CD4-positive, alpha-beta T cell treated with Interleukin-2 at 100 ng/mL for 4 hours (primary cell): ENCODE data around the gene PABPC3.

Source experiments
- DNase-seq: peaks from one replicate; pipeline ENCODE4 v3.0.0-alpha.2; 2020; ENCODE audit warnings: low spot score

PABPC3 gene

DNA sequence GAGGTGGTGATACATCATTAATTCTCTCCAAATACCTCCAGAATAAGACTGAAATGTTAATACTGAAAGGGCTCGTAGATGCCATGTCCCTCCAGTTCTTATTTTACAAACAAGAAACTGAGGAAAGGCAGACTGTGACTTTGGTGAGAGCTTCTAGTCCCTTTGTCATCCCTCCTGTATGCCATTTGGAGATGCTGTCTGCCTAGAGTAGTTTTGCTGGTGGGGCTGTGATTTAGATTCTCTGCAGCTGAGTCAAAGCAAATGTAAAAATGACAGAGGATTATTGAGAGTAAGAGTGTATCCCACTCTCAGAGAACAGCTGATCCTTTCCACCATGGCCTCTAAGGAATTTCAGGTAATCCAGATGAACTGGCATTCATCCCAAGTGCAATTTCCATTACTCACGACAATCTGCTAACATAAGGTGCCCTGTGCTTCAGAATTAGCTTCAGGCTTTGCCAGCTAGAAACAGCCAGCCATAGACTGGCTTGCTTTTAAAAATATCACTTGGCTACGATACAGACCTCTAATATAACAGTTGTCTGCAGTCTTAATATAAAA, 16.8 kb downstream of the PABPC3 start:
- DNase-seq: no peak

DNA sequence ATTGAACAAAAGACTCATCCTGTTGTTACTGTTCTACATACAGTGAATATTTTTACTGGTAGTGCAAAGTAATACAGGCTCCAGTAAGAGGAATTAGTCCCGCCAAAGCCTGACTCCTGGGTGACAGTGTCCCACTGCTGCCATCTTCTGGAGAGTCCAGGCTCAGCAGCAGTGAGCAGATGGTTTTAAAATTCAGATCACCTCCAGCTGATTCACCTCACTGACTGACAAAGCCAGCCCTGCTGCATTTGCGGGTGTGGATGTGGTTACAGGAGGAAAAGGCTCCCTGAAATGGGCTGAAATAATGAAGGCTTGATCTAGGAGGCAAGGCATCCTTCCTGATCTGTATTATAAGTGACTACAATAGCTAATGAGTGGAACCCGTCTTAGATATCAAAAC, 18.3 kb downstream of the PABPC3 start:
- DNase-seq: peak; percentile 48

DNA sequence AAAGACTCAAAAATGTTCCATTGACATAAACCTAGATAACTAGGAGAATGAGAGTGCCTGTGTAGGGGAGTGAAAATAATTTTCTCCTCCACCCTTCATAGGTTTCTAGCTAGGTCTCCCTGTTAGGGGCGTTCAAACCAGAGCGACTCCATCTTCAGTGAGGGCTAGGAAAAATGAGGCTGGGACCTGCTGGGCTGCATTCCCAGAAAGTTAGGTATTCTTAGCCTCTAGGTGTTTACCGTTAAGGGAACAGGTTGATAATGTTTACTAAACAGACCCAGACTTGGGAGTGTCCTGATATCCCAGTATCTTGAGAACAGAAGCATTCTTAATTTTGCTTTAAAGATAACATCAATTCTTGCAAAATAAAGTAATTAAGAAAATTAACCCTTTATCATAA, 20.1 kb downstream of the PABPC3 start:
- DNase-seq: no peak

DNA sequence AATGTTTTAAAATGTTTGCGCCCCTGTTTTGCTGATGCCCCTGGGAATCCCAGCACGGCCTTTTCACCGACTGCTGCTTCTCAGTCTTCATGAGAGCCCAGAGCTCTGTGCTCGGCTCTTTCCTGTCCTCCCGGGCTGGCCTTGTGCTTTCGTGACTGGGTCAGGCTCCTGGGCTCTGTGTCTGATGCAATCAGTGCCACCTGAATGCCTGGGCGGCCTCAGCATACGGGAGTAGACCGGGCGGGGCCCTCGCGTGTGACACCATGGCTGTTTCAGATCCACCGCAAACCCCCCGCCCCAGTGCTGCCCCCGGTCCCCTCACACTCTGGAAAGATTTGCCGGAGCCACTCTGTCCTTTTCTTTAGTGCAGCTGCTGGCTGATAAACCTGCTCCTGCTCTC, 21.4 kb downstream of the PABPC3 start:
- DNase-seq: no peak

DNA sequence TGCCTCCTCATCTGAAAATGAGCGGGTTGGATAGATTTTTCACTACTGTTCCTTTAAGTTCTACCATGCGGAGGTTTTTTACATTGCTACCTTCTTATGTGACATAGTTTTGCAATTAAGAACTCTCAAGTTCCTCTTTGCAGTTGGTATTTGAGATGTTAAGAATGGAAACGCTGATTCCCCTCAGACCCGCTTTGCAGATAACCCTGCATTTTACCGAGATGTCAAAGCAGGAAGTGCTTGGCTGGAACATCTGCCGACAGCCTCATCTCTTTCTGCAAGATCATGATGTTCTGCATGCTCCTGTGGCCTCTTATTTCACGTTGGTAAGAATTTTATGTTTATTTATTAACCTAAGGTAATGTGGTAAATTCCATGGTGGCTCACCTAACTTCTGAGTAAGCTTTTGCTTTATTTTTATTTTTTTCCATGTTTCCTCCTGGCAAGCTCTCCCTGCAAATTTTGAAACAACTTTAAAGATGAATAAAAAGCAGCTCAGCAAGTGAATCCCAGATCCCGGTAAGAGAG, 22.5 kb downstream of the PABPC3 start:
- DNase-seq: no peak

DNA sequence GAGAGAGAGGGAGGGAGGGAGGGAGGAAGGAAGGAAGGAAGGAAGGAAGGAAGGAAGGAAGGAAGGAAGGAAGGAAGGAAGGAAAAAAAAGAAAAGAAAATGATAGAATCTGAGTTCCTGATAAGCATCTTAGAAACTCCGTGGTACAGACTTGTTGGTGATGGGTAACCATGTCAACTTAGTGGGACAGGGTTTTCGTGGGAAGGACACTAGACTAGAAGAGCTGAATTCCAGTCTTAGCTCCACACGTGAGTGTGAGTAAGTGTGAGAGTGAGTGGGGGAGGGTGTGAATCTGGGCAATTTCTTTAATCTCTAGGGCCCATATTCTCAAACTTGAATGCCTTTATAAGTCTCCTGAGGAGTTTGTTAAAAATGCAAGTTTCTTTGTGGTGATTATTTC, 35.0 kb downstream of the PABPC3 start:
- DNase-seq: no peak

DNA sequence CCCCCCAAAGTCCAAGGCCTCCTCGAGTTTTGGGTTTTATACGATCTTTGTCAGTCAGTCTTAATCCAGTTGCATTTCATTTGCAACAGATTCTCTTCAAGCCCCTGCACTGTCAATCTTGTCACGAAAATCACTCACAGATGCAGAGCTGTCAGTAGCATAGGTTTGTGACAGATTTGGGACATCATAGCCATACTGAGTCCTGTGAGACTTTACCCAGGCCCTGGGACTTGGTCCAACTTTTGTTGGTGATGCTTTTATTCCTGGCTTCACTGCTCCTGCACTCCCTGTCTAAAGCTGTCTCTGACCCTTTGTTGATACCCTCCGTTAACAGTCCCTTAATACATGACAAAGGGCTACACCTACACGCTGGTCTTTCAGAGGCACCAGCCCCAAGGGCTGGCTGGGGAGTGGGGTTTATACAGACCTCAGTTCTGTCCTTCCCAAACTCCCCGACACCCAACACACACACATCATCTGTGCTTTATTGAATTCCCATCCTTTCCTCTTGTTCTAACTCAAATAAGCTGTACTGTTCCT, 36.0 kb downstream of the PABPC3 start:
- DNase-seq: no peak

DNA sequence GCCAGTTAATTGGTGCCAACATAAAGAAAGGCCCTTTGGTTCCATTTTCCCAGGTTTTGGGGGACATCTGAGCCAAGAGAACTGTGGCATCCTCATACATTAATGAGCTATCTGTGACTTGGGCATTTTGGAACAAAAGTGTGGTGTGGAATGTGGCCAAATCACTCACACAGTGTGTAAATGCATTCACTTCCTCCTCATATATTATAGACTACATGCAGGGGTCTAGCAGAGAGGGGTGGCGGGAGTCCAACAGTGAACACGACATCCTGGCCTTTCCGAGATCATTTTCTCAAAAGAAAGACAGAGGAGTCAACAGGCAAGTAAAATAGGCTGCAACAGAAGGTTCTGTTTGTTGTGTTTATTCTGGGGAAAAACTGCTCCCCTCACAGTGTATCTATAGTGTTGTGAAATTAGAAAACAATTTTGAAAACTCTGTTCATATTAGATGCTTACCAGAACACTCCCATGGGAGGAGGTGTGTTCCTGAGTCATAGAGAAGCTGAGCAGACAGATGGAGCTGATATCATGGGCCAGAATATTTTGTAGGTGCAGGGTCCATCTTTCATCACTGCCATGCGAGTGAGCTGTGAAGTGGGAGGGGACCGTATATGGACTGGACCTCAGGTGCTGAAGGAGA, 36.9 kb downstream of the PABPC3 start:
- no peak for DNase-seq

DNA sequence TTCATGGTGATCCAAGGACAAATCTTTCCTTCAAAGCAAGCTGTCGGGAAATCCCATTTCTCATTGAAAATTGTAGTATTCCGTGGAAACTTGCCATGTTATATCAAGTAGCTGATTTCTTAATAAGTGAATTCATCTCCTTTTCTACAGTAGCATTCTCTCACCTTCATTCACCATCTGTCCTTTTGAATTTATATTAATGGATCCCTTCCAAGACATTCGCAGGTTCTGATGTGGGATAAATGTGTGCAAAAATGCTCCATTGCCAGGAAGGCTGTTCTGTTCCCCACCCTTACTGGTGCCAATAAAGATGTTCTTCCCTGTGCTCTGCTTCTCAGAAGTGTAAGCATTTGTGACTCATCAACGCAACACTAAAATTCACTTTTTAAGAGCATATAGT, 40.0 kb downstream of the PABPC3 start:
- DNase-seq: no peak

DNA sequence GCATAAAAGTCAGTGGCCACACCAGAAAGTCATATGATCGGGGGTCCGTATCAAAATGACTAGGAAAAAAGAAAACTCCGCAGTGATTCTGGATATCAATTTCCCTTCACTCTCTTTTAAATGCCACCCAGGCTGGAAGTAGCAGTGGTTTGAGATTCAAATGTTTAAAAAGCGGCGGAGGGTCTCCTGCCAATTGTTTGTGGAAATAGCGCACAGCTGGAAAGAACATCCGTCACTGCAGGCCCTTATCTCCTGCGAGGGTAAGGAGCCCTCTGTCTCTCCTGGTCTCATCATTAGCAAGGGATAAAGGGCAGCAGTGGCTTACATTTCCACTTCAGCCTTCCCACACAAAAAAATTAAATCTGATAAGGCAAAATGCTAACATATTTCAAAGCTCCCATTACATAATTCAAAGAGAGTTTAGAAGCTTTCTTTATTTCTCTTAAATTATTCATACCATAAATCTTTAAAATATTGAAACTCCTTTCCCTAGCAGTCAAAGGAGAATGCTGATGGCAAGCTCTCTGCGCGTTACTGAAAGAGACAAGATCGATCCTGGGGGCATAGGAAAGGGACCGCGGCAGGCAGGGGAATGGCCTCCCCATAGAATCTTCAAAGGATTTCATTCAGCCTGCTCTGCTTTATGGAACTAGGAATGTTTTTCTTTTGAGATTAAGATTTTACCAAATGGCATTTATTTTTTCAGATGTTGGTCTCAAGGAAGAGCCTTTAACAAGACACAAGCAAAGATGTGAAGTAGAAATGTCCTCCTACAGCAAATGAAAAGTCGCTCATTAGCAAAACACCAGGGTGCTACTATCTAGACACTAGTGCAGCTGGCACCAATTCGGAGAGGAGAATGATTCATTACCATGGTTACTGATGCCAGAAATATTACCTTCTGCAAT, 41.2 kb downstream of the PABPC3 start:
- DNase-seq: no peak

DNA sequence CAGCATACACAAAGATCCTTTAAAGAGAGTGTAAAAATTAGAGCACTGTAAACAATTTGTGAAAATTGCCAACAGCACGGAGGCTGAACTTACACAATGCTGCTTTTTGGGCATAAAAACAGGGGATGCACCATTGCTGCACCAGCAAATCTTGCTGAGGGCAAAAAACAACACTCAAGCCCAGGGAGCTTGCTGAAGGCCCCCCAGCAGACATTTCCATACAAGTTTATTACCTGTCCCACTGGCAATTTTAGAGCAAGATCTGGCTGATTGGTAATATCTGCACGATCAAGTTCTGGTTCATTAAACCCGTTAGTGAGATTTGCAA, 41.8 kb downstream of the PABPC3 start:
- DNase-seq: no peak

DNA sequence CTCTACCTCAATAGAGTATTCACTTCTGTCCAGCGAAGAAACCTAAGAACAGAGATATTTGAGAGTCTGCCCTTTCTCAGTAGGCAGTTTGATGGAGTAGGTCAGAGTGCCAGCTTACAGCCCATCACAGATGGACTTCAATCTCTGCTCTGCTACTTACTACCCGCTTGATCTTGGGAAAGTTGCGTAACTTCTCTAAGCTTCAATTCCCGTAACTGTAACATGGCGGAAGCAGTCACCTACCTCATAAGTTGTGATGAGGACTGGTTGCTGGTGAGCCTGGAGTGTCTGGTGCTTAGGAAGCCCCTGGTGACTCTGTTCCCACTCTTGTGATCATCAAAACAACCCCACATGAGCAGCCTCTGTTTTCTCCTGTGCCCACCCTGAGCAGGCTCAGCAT, 45.1 kb downstream of the PABPC3 start:
- DNase-seq: no peak

DNA sequence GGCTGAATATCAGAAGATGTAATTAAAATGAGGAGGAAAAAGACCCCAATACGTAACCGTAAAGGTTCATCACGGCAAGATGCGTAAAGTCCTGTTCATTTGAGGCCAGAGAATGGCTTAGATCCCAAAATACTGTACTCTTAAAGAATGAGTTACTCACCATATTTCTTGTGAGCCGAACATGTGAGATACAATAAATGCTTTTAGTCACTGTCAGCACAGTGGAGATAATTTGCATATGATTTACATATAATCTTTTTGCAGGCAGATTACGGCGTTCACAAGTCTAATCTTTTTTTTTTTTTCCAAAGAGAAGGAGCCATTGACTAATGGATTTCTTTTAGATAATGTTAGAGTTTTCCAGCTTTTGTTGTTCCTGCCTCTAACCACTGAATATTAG, 47.8 kb downstream of the PABPC3 start:
- no peak for DNase-seq

DNA sequence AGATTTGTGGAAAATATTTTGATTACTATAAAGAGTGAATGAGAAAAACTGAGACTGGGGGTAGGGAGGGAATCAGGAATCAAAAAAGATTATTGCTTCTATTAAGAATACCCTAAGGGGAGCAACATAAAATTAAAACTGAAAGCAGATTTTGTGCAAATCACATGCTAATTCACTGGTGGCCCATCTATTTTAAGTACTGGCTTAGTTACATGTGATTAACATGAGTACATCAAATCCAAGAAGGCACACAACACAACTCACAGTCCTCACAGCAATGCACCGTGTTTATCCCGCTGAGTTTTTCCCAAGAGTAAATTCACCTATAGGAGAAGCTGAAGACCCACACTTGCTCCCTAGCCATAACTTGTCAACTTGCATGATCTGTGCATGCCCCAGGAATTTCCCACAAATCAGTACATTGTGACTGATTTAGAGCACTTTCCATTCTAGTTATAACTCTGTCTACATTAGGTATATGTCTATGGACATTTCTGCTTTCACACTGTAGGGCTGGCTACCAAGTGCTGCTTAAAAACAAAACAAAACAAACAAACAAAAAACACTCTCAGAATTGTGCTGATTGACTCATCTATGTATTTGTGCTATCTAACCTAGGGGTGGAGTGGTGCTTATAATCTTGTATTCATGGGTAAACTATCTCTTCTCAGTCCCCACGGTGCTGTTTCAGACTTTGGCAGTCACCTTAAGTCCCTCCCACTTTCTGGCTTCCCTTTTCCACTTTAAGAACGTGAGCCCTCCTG, 51.9 kb downstream of the PABPC3 start:
- no peak for DNase-seq

DNA sequence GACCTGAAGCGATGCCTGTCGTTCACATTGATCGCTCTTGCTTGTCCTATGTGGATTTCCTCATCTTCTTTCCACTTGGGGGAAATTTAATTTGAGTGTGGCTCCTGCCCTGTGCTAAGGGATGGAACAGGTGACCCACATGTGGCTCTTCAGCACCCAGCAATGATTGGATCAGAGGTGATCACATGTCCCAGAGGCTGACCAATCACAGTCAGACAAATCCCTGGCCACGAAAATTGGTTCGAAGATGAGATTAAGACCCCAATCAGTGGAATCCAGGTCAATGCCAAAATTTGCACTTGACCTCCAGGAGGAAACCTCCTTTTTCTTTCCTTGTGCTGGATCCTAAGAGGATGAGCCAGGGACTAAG, 52.5 kb downstream of the PABPC3 start:
- DNase-seq: no peak
